CD14-positive monocyte (primary cell): ENCODE results near the gene PNMA8A. TPM values are rescaled to one million over a fixed set of nuclear protein-coding genes. Genes with fewer than 3 reads are reported as not detected.
A peak's percentile ranks its signal among the peaks of the same experiment; 100 is the strongest.

Experiments
- DNase-seq, 3 donors: peaks; one replicate each; pipeline ENCODE4 v3.0.0-alpha.2; 2011 to 2022
- H2AFZ ChIP-seq: 2 replicates; pipeline ENCODE4 v1.6.0; 2012; ENCODE audit warnings: mild to moderate bottlenecking, low read depth, low read length, inconsistent platforms; ENCODE audit not compliant: insufficient read depth, poor library complexity, severe bottlenecking
- H3K27ac ChIP-seq, 2 donors: 1 replicate in 1 of 2; 2 replicates in 1 of 2; pipeline ENCODE4 v1.5.1; 2012 to 2013; ENCODE audit warnings: low read length in 2 of 2, control low read depth in 1 of 2, inconsistent platforms in 1 of 2, low read depth in 1 of 2, mild to moderate bottlenecking in 1 of 2
- H3K27me3 ChIP-seq, 2 donors: one replicate each; pipeline versions ENCODE4 v1.6.0 to v1.6.1; 2011 to 2013; ENCODE audit warnings: low read length in 2 of 2; ENCODE audit not compliant: control insufficient read depth in 2 of 2, insufficient read depth in 2 of 2
- H3K36me3 ChIP-seq, 2 donors: replicated peaks in 1 of 2; 1 replicate in 1 of 2; 2 replicates in 1 of 2; pipeline versions ENCODE4 v1.5.1 to v1.6.1; 2012 to 2013; ENCODE audit warnings: low read length in 2 of 2, control low read depth in 1 of 2, inconsistent platforms in 1 of 2, mild to moderate bottlenecking in 1 of 2; ENCODE audit not compliant: insufficient read depth in 2 of 2, control insufficient read depth in 1 of 2
- H3K4me1 ChIP-seq, 2 donors: 1 replicate in 1 of 2; 2 replicates in 1 of 2; pipeline versions ENCODE4 v1.5.1 to v1.6.1; 2012 to 2013; ENCODE audit warnings: low read length in 2 of 2, control low read depth in 1 of 2, inconsistent platforms in 1 of 2, mild to moderate bottlenecking in 1 of 2, moderate library complexity in 1 of 2; ENCODE audit not compliant: insufficient read depth in 2 of 2, control insufficient read depth in 1 of 2
- H3K4me2 ChIP-seq: replicated peaks from 2 replicates; pipeline ENCODE3; 2012; ENCODE audit warnings: low read length, moderate library complexity, mild to moderate bottlenecking; ENCODE audit not compliant: poor library complexity, severe bottlenecking; ENCODE audit errors: extremely low read depth
- H3K4me3 ChIP-seq, 3 experiments: fragments of 200-600 bp in 1 of 3; sonication (generic) in 1 of 3; replicated peaks in 1 of 3; 1 replicate in 2 of 3; 2 replicates in 1 of 3; pipeline ENCODE4 v1.5.1; 2011 to 2013; ENCODE audit warnings: low read length in 3 of 3, mild to moderate bottlenecking in 3 of 3, control low read depth in 2 of 3, low read depth in 2 of 3, inconsistent platforms in 1 of 3, moderate library complexity in 1 of 3
- H3K79me2 ChIP-seq: 2 replicates; pipeline ENCODE4 v1.6.0; 2012; ENCODE audit warnings: mild to moderate bottlenecking, control low read depth, inconsistent platforms, low read length, moderate library complexity; ENCODE audit not compliant: insufficient read depth
- H3K9ac ChIP-seq: 2 replicates; pipeline ENCODE4 v1.6.0; 2017; ENCODE audit warnings: low read length, mild to moderate bottlenecking; ENCODE audit not compliant: insufficient read depth, poor library complexity, severe bottlenecking
- H3K9me3 ChIP-seq, 2 donors: replicated peaks in 1 of 2; 1 replicate in 1 of 2; 2 replicates in 1 of 2; pipeline versions ENCODE4 v1.5.1 to v1.6.1; 2012 to 2013; ENCODE audit warnings: low read length in 2 of 2, control low read depth in 1 of 2; ENCODE audit not compliant: control insufficient read depth in 1 of 2, insufficient read depth in 1 of 2
- H4K20me1 ChIP-seq: 2 replicates; pipeline ENCODE4 v1.6.0; 2012; ENCODE audit warnings: mild to moderate bottlenecking, low read length, control low read depth, moderate library complexity; ENCODE audit not compliant: insufficient read depth
- H3K27ac Mint-ChIP-seq, 7 donors: one replicate each; pipeline ENCODE4 v1.8.0; 2020; ENCODE audit warnings: mild to moderate bottlenecking in 7 of 7, mixed read lengths in 7 of 7, moderate library complexity in 6 of 7, inconsistent platforms in 2 of 7
- H3K27me3 Mint-ChIP-seq, 3 donors: one replicate each; pipeline ENCODE4 v1.8.0; 2021 to 2022; ENCODE audit warnings: low read depth in 3 of 3, mild to moderate bottlenecking in 3 of 3, mixed read lengths in 3 of 3, moderate library complexity in 3 of 3, inconsistent platforms in 1 of 3
- H3K36me3 Mint-ChIP-seq, 2 donors: one replicate each; pipeline ENCODE4 v1.8.0; 2020; ENCODE audit warnings: mixed read lengths in 2 of 2, inconsistent platforms in 1 of 2, mild to moderate bottlenecking in 1 of 2
- H3K4me1 Mint-ChIP-seq: one replicate; pipeline ENCODE4 v1.8.0; 2020; ENCODE audit warnings: mild to moderate bottlenecking, mixed read lengths
- H3K4me3 Mint-ChIP-seq, 2 donors: one replicate each; pipeline ENCODE4 v1.8.0; 2020; ENCODE audit warnings: mild to moderate bottlenecking in 2 of 2, mixed read lengths in 2 of 2, moderate library complexity in 1 of 2
- H3K9me3 Mint-ChIP-seq, 7 donors: one replicate each; pipeline ENCODE4 v1.8.0; 2020 to 2022; ENCODE audit warnings: mixed read lengths in 7 of 7, mild to moderate bottlenecking in 6 of 7, moderate library complexity in 6 of 7, inconsistent platforms in 2 of 7
- CTCF ChIP-seq: fragments of 200-600 bp; IDR thresholded peaks from one replicate; pipeline ENCODE4 v1.8.0; 2022; ENCODE audit warnings: antibody characterized with exemption, mild to moderate bottlenecking
- WGBS: methylation state at CpG from one replicate; pipeline ENCODE4 v1.1.5; 2013; ENCODE audit warnings: missing lambda C conversion rate; ENCODE audit not compliant: insufficient coverage; 5-methylcytosine and 5-hydroxymethylcytosine counted together
- intact Hi-C, 2 donors: fragments of 100-400 bp; cut with micrococcal nuclease; formaldehyde crosslinking; loops; one replicate each; pipeline versions ENCODE4 v1.15.0 to v1.15.1; 2023
- polyA plus RNA-seq, 3 donors: library from polyadenylated mRNA; depleted of rRNA in 1 of 3; unstranded in 2 of 3; stranded (reverse) in 1 of 3; fragments of 300-500 nt in 2 of 3; fragments of >200 nt in 1 of 3; fragmentation: Illumina TruSeq in 2 of 3; gene quantifications; 1 replicate in 2 of 3; 2 replicates in 1 of 3; pipeline ENCODE4 v1.2.3, GENCODE V29; 2012 to 2021

The PNMA8A gene
- polyA plus RNA-seq, 3 donors: not detected

DNA sequence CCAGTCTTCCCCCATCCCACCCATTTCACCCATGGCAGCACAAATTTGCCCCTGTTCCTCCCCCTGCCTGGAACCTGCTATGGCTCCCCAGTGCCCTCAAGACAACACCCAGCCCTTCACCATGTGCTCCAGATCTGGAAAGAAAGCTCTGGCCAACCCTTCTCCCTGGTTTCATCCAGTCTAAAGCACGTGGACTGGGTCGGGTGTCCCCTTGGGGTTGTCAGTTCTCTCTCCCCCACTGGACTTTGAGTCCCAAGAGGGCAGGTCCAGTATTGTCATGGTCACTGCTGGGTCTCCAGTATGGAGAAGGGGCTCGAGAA, 43.9 kb upstream of the PNMA8A start:
- Histone ChIP-seq H3K9me3 (peaks cover 6 to 13% of the 10 kb centered on the region in 2 donors), H3K27me3 (peaks cover 0 to 11% of the 10 kb centered on the region in 2 donors), H3K4me2 (no peak overlapping the region), H3K9ac (no peak overlapping the region), H3K36me3 (no peaks in the 10 kb centered on the region), H3K79me2 (no peaks in the 10 kb centered on the region), H3K4me3 (no peak overlapping the region), H2AFZ (no peak overlapping the region), H3K27ac (no peak overlapping the region), H4K20me1 (no peaks in the 10 kb centered on the region), H3K4me1 (peaks cover 16 to 17% of the 10 kb centered on the region in 2 donors)
- WGBS: no CpG with 5 or more reads among the region's 3 CpGs
- Mint-ChIP-seq H3K4me1 (peaks cover 12% of the 10 kb centered on the region), H3K27ac (no peak overlapping the region), H3K4me3 (no peak overlapping the region), H3K27me3 (peaks cover 6 to 19% (median 8%) of the 10 kb centered on the region in 3 donors), H3K9me3 (peaks cover 3 to 14% (median 10%) of the 10 kb centered on the region in 7 donors), H3K36me3 (peaks cover 0 to 2% of the 10 kb centered on the region in 2 donors)
- no peak for DNase-seq
- intact Hi-C loops: no loop called here
- no peak for TF ChIP-seq CTCF

- peak overlapping the region in 1 of 2 donors; percentile 3 for H3K4me3 Mint-ChIP-seq
Measured at GRCh38 chr19:46514589-46515289, 43.4 kb upstream of the PNMA8A start.

More at GRCh38 chr19:46514589-46515289, 43.4 kb upstream of the PNMA8A start:
- Histone ChIP-seq H3K79me2 (no peaks in the 10 kb centered on the region), H3K9ac (no peak overlapping the region), H3K4me3 (no peak overlapping the region), H3K27ac (no peak overlapping the region), H4K20me1 (no peaks in the 10 kb centered on the region), H3K4me2 (no peak overlapping the region), H3K4me1 (peaks cover 16 to 17% of the 10 kb centered on the region in 2 donors), H3K27me3 (peaks cover 0 to 11% of the 10 kb centered on the region in 2 donors), H3K9me3 (peaks cover 6 to 13% of the 10 kb centered on the region in 2 donors), H2AFZ (no peak overlapping the region), H3K36me3 (no peaks in the 10 kb centered on the region)
- Mint-ChIP-seq H3K9me3 (peaks cover 3 to 14% (median 10%) of the 10 kb centered on the region in 7 donors), H3K4me1 (peaks cover 10% of the 10 kb centered on the region), H3K27me3 (peaks cover 6 to 21% (median 8%) of the 10 kb centered on the region in 3 donors), H3K27ac (no peak overlapping the region), H3K36me3 (peaks cover 0 to 2% of the 10 kb centered on the region in 2 donors)
- WGBS: 66% methylated on average over 9 of the region's 13 CpGs
- TF ChIP-seq CTCF: no peak
- no peak for DNase-seq
- intact Hi-C loops: no loop called here
